Neural crest cell (in vitro differentiated cells): ENCODE measurements around the gene HNRNPA2B1. TPM values are rescaled to one million over a fixed set of nuclear protein-coding genes. Genes with fewer than 3 reads are reported as not detected.
"Not testable (repeated sequence)": the region's sequence is repeated elsewhere in the genome, so short reads cannot be mapped to it uniquely, and the experiment has no call there.

Experiments
- DNase-seq: peaks from one replicate; pipeline ENCODE4 v3.0.0; 2021; ENCODE audit warnings: low read depth, mixed read lengths, low spot score
- H3K27ac Mint-ChIP-seq: one replicate; pipeline ENCODE4 v1.8.0; 2021; ENCODE audit warnings: mild to moderate bottlenecking, mixed read lengths; ENCODE audit not compliant: unreplicated experiment
- H3K27me3 Mint-ChIP-seq: 2 replicates; pipeline ENCODE4 v1.8.0; 2021; ENCODE audit warnings: low read depth, mild to moderate bottlenecking, mixed read lengths
- H3K36me3 Mint-ChIP-seq: 2 replicates; pipeline ENCODE4 v1.8.0; 2021; ENCODE audit warnings: low read depth, mild to moderate bottlenecking, mixed read lengths
- H3K4me1 Mint-ChIP-seq: 2 replicates; pipeline ENCODE4 v1.8.0; 2021; ENCODE audit warnings: mixed read lengths
- H3K4me3 Mint-ChIP-seq: one replicate; pipeline ENCODE4 v1.8.0; 2021; ENCODE audit warnings: mild to moderate bottlenecking, mixed read lengths
- H3K9me3 Mint-ChIP-seq: 2 replicates; pipeline ENCODE4 v1.8.0; 2021; ENCODE audit warnings: mixed read lengths
- total RNA-seq: library from RNA; stranded (reverse); gene quantifications from 2 replicates; pipeline ENCODE4 v1.2.1, GENCODE V29; 2021
- TF ChIP-seq, protein P1 (sequence below): fragments of 200-600 bp; sonication (generic); conservative IDR thresholded peaks from 2 replicates; pipeline ENCODE4 v1.5.0; 2021; ENCODE audit warnings: antibody characterized with exemption, mild to moderate bottlenecking

HNRNPA2B1 gene
- total RNA-seq, 1 donor from 2014 or later, result 1,068 TPM

- peaks cover 80% of the 10 kb centered on the region for H3K27me3 Mint-ChIP-seq
- TF ChIP-seq, protein P1, sequence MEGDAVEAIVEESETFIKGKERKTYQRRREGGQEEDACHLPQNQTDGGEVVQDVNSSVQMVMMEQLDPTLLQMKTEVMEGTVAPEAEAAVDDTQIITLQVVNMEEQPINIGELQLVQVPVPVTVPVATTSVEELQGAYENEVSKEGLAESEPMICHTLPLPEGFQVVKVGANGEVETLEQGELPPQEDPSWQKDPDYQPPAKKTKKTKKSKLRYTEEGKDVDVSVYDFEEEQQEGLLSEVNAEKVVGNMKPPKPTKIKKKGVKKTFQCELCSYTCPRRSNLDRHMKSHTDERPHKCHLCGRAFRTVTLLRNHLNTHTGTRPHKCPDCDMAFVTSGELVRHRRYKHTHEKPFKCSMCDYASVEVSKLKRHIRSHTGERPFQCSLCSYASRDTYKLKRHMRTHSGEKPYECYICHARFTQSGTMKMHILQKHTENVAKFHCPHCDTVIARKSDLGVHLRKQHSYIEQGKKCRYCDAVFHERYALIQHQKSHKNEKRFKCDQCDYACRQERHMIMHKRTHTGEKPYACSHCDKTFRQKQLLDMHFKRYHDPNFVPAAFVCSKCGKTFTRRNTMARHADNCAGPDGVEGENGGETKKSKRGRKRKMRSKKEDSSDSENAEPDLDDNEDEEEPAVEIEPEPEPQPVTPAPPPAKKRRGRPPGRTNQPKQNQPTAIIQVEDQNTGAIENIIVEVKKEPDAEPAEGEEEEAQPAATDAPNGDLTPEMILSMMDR, result no peak
- no peaks in the 10 kb centered on the region for H3K36me3 Mint-ChIP-seq
- no peak overlapping the region for H3K27ac Mint-ChIP-seq
- H3K4me1 Mint-ChIP-seq, result peaks cover 24% of the 10 kb centered on the region
- peak overlapping the region; percentile 83 for H3K4me3 Mint-ChIP-seq
- no peak for DNase-seq
- H3K9me3 Mint-ChIP-seq, result no peaks in the 10 kb centered on the region
These were observed 46.4 kb downstream of the HNRNPA2B1 start for GRCh38 chr7:26153823-26154783.

DNA sequence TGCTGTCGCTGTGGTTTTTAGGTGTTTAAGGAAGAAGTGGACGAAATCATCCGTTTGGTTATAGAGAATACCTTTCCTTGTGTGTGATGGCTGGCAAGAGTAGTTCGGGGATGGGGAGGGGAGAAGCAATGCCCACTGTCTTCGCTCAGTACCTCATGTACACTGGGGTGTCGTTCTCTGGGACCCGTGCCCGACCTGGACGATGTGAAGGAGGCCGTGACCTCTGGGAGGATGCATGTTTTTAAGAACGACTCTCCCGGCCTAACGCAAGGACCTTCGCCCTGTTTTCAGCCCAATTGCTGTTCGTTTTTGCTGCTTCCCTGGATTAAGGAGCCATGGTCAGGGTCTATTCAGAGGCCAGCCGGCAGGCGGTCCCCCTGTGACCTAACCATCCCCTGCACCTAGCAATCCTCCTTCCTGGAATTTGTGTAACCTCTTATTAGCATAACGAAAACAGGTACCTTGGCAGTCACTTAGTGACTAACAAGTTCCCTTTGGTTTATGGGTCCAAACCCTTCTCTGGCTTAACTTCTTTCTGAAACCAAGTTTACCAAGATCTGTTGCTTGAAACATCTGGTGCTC lies 47.2 kb downstream of the HNRNPA2B1 start:
- H3K4me1 Mint-ChIP-seq, result peaks cover 22% of the 10 kb centered on the region
- TF ChIP-seq, protein P1, result no peak
- peak overlapping the region; percentile 83 for H3K4me3 Mint-ChIP-seq
- H3K36me3 Mint-ChIP-seq, result no peaks in the 10 kb centered on the region
- H3K27me3 Mint-ChIP-seq, result peaks cover 74% of the 10 kb centered on the region
- DNase-seq, result no peak
- no peaks in the 10 kb centered on the region for H3K9me3 Mint-ChIP-seq
- no peak overlapping the region for H3K27ac Mint-ChIP-seq

GRCh38 chr7:26152782-26153240 lies 47.7 kb downstream of the HNRNPA2B1 start:
- not testable (repeated sequence) for H3K27ac Mint-ChIP-seq, DNase-seq, H3K9me3 Mint-ChIP-seq, H3K36me3 Mint-ChIP-seq
- Mint-ChIP-seq H3K4me3 (peak overlapping the region; percentile 83), H3K27me3 (peaks cover 69% of the 10 kb centered on the region), H3K4me1 (peaks cover 22% of the 10 kb centered on the region)

DNA sequence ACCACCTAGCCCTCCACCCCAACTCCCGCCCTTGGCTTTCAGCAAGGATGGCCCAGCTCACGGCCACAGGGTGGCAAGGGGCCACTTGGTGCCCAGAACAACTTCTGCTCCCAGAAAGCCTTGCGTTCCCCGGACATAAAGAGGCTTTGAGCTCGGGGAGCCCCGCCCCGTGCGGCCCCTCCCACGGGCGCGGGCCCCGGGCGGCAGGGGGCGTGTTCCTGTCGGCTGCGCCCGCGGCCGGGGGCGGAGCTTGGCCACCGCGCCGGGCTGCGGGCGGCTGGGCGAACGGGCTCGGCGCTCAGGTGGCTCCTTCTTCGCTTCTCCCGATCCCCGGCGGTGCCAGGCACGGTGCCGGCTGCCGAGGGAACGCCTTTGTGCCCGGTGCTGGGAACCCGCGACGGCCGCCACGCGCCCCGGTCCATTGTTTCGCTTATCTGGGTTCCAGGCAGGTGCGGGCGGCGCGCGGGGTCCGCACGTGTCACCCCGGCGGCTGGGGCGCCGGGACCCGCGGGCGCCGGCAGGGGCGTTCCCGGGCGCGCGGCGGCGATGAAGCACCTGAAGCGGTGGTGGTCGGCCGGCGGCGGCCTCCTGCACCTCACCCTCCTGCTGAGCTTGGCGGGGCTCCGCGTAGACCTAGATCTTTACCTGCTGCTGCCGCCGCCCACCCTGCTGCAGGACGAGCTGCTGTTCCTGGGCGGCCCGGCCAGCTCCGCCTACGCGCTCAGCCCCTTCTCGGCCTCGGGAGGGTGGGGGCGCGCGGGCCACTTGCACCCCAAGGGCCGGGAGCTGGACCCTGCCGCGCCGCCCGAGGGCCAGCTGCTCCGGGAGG lies 48.4 kb downstream of the HNRNPA2B1 start, which contains the start of gene NFE2L3:
TSS of gene NFE2L3 (plus strand) at position 246 of the 829 bp plus-strand sequence. CDS start at position 547, 301 bp downstream.
- no peak within 1 kb of the TSS for H3K27ac Mint-ChIP-seq
- no peaks in the 10 kb centered on the region for H3K36me3 Mint-ChIP-seq
- H3K4me3 Mint-ChIP-seq, result peak within 1 kb of the TSS; percentile 83
- H3K9me3 Mint-ChIP-seq, result no peaks in the 10 kb centered on the region
- peaks cover 63% of the 10 kb centered on the region for H3K27me3 Mint-ChIP-seq
- DNase-seq, result peak; percentile 65
- TF ChIP-seq, protein P1, result peak; percentile 17
- peaks cover 22% of the 10 kb centered on the region for H3K4me1 Mint-ChIP-seq

DNA sequence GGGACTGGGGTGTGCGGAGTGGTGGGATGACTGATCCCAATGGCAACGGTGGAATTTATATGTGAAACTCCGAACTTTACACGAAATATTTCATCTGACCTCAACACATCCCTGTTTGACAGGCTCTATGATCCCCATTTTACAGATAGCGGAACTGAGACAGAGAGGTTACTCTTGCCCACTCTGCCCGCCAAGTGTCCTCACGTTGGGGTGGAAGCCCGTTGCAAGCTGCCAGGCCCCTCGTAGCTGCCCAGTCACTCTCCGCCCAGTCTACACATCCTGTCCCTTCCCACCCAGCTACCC lies 48.9 kb downstream of the HNRNPA2B1 start:
- Mint-ChIP-seq H3K9me3 (no peaks in the 10 kb centered on the region), H3K4me1 (peaks cover 22% of the 10 kb centered on the region), H3K27ac (no peak overlapping the region), H3K4me3 (peak overlapping the region; percentile 81), H3K27me3 (peaks cover 59% of the 10 kb centered on the region), H3K36me3 (no peaks in the 10 kb centered on the region)
- no peak for DNase-seq
- TF ChIP-seq, protein P1, result no peak
